HepG2 (cell line): Measurements from ENCODE around the gene AHSG. TPM values are rescaled to one million over a fixed set of nuclear protein-coding genes. Genes with fewer than 3 reads are reported as not detected.

Experiments
- CHD4 ChIP-seq: fragments of 200-600 bp; sonication (generic); IDR thresholded peaks from 2 replicates; pipeline ENCODE4 v1.7.0; 2017; ENCODE audit warnings: mild to moderate bottlenecking, low read length, borderline replicate concordance
- FOXJ3 ChIP-seq: sonication (generic); formaldehyde crosslinking; IDR thresholded peaks from 2 replicates; pipeline ENCODE4 v1.4.0; 2020; ENCODE audit warnings: missing genetic modification reagents, mild to moderate bottlenecking, borderline replicate concordance
- FOXK1 ChIP-seq: sonication (generic); formaldehyde crosslinking; IDR thresholded peaks from 2 replicates; pipeline ENCODE4 v1.4.0; 2020; ENCODE audit warnings: low read depth, missing genetic modification reagents, borderline replicate concordance
- FOXM1 ChIP-seq: sonication (generic); formaldehyde crosslinking; IDR thresholded peaks from 2 replicates; pipeline ENCODE4 v1.5.0; 2020; ENCODE audit warnings: missing genetic modification reagents
- HCFC1 ChIP-seq: fragments of 150-350 bp; IDR thresholded peaks from 2 replicates; pipeline ENCODE4 v1.6.1; 2014; ENCODE audit warnings: low read depth, low read length
- HNRNPH1 ChIP-seq: fragments of 200-400 bp; formaldehyde crosslinking; optimal IDR thresholded peaks from 2 replicates; pipeline ENCODE3; 2017; ENCODE audit warnings: mild to moderate bottlenecking, low read depth, low read length
- HOXA7 ChIP-seq: sonication (generic); formaldehyde crosslinking; IDR thresholded peaks from 2 replicates; pipeline ENCODE4 v1.8.1; 2022; ENCODE audit warnings: mild to moderate bottlenecking, missing genetic modification reagents, moderate library complexity
- MBNL3 ChIP-seq: fragments of 250-450 bp; sonication (Bioruptor Pico); conservative IDR thresholded peaks from 2 replicates; pipeline ENCODE4 v1.8.0; 2022; ENCODE audit warnings: mild to moderate bottlenecking, inconsistent platforms
- MEF2D ChIP-seq: sonication (generic); formaldehyde crosslinking; IDR thresholded peaks from 2 replicates; pipeline ENCODE4 v1.5.1; 2020; ENCODE audit warnings: mild to moderate bottlenecking, missing genetic modification reagents
- PAF1 ChIP-seq: IDR thresholded peaks from 2 replicates; pipeline ENCODE4 v1.6.1; 2016; ENCODE audit warnings: missing genetic modification reagents, missing compliant biosample characterization
- SMAD1 ChIP-seq: sonication (generic); formaldehyde crosslinking; IDR thresholded peaks from 2 replicates; pipeline ENCODE4 v1.4.0; 2020; ENCODE audit warnings: missing genetic modification reagents, low read depth, mild to moderate bottlenecking, borderline replicate concordance
- ZNF207 ChIP-seq: fragments of 450-650 bp; IDR thresholded peaks from 2 replicates; pipeline ENCODE4 v1.6.1; 2016; ENCODE audit warnings: antibody characterized with exemption, borderline replicate concordance
- ZNF264 ChIP-seq: sonication (generic); formaldehyde crosslinking; IDR thresholded peaks from 2 replicates; pipeline ENCODE4 v1.4.0; 2020; ENCODE audit warnings: missing genetic modification reagents
- ZNF274 ChIP-seq: sonication (generic); formaldehyde crosslinking; IDR thresholded peaks from 2 replicates; pipeline ENCODE4 v1.5.1; 2020; ENCODE audit warnings: mild to moderate bottlenecking, missing genetic modification reagents
- ZNF3 ChIP-seq: IDR thresholded peaks from 2 replicates; pipeline ENCODE4 v1.7.0; 2017; ENCODE audit warnings: inconsistent platforms
- ZNF333 ChIP-seq: sonication (generic); formaldehyde crosslinking; IDR thresholded peaks from 2 replicates; pipeline ENCODE4 v1.4.0; 2020; ENCODE audit warnings: mild to moderate bottlenecking, missing genetic modification reagents, borderline replicate concordance
- ZNF670 ChIP-seq: sonication (generic); formaldehyde crosslinking; IDR thresholded peaks from 2 replicates; pipeline ENCODE4 v1.8.0; 2022; ENCODE audit warnings: mild to moderate bottlenecking, missing genetic modification reagents, borderline replicate concordance
- ZNF776 ChIP-seq: sonication (generic); formaldehyde crosslinking; IDR thresholded peaks from 2 replicates; pipeline ENCODE4 v1.4.0; 2020; ENCODE audit warnings: mild to moderate bottlenecking, missing genetic modification reagents
- ZNF782 ChIP-seq: sonication (generic); formaldehyde crosslinking; IDR thresholded peaks from 2 replicates; pipeline ENCODE4 v1.4.0; 2020; ENCODE audit warnings: missing genetic modification reagents, mild to moderate bottlenecking, borderline replicate concordance
- polyA plus RNA-seq, 8 experiments: library from polyadenylated mRNA; depleted of rRNA in 3 of 8; stranded (reverse) in 7 of 8; unstranded in 1 of 8; fragments of >200 nt; fragmentation: Illumina TruSeq in 4 of 8; extraction: Trizol in 4 of 8; gene quantifications; 2 replicates each; pipeline versions ENCODE4 v1.2.1 to v1.2.3, GENCODE V29; 2011 to 2016; ENCODE audit warnings: low read depth in 4 of 8, missing spikeins in 1 of 8, mixed read lengths in 1 of 8; ENCODE audit not compliant: insufficient read depth in 1 of 8
- total RNA-seq, 5 experiments: library from RNA; depleted of rRNA; stranded (reverse); fragments of >200 nt; fragmentation: Illumina TruSeq; extraction: Trizol; gene quantifications; 2 replicates each; pipeline ENCODE4 v1.2.3, GENCODE V29; 2016; ENCODE audit warnings: low read depth in 1 of 5
- TF ChIP-seq, protein P1 (sequence below): sonication (generic); formaldehyde crosslinking; conservative IDR thresholded peaks from 2 replicates; pipeline ENCODE4 v1.8.0; 2022; ENCODE audit warnings: mild to moderate bottlenecking, moderate library complexity, missing genetic modification reagents
- TF ChIP-seq, protein P2 (sequence below): sonication (generic); formaldehyde crosslinking; IDR thresholded peaks from 2 replicates; pipeline ENCODE4 v1.5.1; 2020; ENCODE audit warnings: missing genetic modification reagents, mild to moderate bottlenecking, borderline replicate concordance
- TF ChIP-seq, protein P3 (sequence below): sonication (generic); formaldehyde crosslinking; IDR thresholded peaks from 2 replicates; pipeline ENCODE4 v1.8.0; 2022; ENCODE audit warnings: mild to moderate bottlenecking, missing genetic modification reagents, borderline replicate concordance
- TF ChIP-seq, protein P4 (sequence below): sonication (generic); formaldehyde crosslinking; IDR thresholded peaks from 2 replicates; pipeline ENCODE4 v1.4.0; 2020; ENCODE audit warnings: low read depth, mild to moderate bottlenecking, missing genetic modification reagents
- TF ChIP-seq, protein P5 (sequence below): sonication (generic); formaldehyde crosslinking; IDR thresholded peaks from 2 replicates; pipeline ENCODE4 v1.8.0; 2022; ENCODE audit warnings: mild to moderate bottlenecking, missing genetic modification reagents, moderate library complexity

Gene AHSG
- total and polyA plus RNA-seq, 2 of the 13 experiments (the other 11 are each of a cell fraction or from before 2014, with no cell fraction given), result 2,043 to 19,152 TPM

DNA sequence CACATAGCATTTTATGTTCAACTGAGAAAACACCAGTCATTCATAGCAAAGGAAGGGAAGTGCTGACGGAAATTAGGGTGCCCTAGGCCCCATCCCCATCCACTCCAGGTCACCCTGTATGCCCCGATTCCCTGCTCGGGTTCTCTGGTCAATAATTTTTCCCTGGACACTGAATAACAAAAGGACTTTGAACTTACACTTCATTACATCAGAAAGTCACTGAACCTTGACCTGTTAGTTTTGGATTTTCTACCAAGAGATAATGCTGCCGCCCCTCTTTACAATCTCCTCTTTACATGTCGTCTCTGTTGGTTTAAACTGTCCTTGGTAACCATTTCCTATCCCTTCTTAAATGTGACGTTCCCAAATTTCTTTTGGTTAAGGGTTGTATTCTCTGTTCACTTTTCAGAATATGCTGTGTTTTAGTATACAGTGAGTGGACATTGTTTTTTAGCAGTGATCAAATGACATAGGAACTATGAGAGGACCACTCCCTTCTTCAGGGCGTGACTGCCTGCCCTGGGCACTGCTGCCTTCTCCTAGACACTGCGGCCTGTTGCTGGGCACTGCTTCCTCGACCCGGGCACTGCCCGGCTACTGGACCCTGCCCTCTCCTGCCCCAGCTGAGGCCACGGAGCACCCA, 13.6 kb upstream of the AHSG start (continued):
- TF ChIP-seq FOXM1 (CRISPR knock-in tag), result no peak
- TF ChIP-seq MBNL3 (CRISPR knock-in tag), result no peak
- TF ChIP-seq, protein P1, sequence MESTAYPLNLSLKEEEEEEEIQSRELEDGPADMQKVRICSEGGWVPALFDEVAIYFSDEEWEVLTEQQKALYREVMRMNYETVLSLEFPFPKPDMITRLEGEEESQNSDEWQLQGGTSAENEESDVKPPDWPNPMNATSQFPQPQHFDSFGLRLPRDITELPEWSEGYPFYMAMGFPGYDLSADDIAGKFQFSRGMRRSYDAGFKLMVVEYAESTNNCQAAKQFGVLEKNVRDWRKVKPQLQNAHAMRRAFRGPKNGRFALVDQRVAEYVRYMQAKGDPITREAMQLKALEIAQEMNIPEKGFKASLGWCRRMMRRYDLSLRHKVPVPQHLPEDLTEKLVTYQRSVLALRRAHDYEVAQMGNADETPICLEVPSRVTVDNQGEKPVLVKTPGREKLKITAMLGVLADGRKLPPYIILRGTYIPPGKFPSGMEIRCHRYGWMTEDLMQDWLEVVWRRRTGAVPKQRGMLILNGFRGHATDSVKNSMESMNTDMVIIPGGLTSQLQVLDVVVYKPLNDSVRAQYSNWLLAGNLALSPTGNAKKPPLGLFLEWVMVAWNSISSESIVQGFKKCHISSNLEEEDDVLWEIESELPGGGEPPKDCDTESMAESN (CRISPR knock-in tag), result no peak; the same call in 1 of the 2 replicates
- no peak for TF ChIP-seq ZNF776 (CRISPR knock-in tag)
- no peak for TF ChIP-seq HNRNPH1
- no peak for TF ChIP-seq ZNF3
- TF ChIP-seq PAF1 (CRISPR knock-in tag), result no peak; the same call in 1 of the 2 replicates
- TF ChIP-seq FOXK1 (CRISPR knock-in tag), result no peak
- TF ChIP-seq MEF2D (CRISPR knock-in tag), result peak; percentile 41; the same call in 1 of the 2 replicates
- TF ChIP-seq ZNF207, result no peak
- TF ChIP-seq ZNF274, result 0 out of 2 replicates have a peak, but pooled peaks have one; percentile 12
- TF ChIP-seq HCFC1, result no peak
- TF ChIP-seq SMAD1 (CRISPR knock-in tag), result no peak
- TF ChIP-seq, protein P2, sequence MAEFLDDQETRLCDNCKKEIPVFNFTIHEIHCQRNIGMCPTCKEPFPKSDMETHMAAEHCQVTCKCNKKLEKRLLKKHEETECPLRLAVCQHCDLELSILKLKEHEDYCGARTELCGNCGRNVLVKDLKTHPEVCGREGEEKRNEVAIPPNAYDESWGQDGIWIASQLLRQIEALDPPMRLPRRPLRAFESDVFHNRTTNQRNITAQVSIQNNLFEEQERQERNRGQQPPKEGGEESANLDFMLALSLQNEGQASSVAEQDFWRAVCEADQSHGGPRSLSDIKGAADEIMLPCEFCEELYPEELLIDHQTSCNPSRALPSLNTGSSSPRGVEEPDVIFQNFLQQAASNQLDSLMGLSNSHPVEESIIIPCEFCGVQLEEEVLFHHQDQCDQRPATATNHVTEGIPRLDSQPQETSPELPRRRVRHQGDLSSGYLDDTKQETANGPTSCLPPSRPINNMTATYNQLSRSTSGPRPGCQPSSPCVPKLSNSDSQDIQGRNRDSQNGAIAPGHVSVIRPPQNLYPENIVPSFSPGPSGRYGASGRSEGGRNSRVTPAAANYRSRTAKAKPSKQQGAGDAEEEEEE (CRISPR knock-in tag), result no peak
- peak; percentile 16; the same call in 1 of the 2 replicates for TF ChIP-seq CHD4
- TF ChIP-seq, protein P3, sequence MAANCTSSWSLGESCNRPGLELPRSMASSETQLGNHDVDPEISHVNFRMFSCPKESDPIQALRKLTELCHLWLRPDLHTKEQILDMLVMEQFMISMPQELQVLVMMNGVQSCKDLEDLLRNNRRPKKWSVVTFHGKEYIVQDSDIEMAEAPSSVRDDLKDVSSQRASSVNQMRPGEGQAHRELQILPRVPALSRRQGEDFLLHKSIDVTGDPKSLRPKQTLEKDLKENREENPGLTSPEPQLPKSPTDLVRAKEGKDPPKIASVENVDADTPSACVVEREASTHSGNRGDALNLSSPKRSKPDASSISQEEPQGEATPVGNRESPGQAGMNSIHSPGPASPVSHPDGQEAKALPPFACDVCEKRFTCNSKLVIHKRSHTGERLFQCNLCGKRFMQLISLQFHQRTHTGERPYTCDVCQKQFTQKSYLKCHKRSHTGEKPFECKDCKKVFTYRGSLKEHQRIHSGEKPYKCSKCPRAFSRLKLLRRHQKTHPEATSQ (CRISPR knock-in tag), result no peak
- no peak for TF ChIP-seq HOXA7
- TF ChIP-seq, protein P4, sequence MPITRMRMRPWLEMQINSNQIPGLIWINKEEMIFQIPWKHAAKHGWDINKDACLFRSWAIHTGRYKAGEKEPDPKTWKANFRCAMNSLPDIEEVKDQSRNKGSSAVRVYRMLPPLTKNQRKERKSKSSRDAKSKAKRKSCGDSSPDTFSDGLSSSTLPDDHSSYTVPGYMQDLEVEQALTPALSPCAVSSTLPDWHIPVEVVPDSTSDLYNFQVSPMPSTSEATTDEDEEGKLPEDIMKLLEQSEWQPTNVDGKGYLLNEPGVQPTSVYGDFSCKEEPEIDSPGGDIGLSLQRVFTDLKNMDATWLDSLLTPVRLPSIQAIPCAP, result no peak
- no peak; the same call in 1 of the 2 replicates for TF ChIP-seq ZNF782 (CRISPR knock-in tag)
- TF ChIP-seq, protein P5, sequence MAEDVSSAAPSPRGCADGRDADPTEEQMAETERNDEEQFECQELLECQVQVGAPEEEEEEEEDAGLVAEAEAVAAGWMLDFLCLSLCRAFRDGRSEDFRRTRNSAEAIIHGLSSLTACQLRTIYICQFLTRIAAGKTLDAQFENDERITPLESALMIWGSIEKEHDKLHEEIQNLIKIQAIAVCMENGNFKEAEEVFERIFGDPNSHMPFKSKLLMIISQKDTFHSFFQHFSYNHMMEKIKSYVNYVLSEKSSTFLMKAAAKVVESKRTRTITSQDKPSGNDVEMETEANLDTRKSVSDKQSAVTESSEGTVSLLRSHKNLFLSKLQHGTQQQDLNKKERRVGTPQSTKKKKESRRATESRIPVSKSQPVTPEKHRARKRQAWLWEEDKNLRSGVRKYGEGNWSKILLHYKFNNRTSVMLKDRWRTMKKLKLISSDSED, result no peak
- TF ChIP-seq ZNF264, result peak; percentile 80
- no peak for TF ChIP-seq ZNF670 (CRISPR knock-in tag)
- TF ChIP-seq FOXJ3 (CRISPR knock-in tag), result peak; percentile 41; the same call in 1 of the 2 replicates
- no peak for TF ChIP-seq ZNF333 (CRISPR knock-in tag)
